Right ventricle myocardium inferior (tissue), 1 donor: ENCODE measurements around the gene ARHGAP45. TPM values are rescaled to one million over a fixed set of nuclear protein-coding genes. Genes with fewer than 3 reads are reported as not detected.

Experiments used
- ATAC-seq: fragments of 200-7000 bp; cut with Tn5 transposase; one replicate; pipeline ENCODE4 v1.9.1; 2020; ENCODE audit warnings: mild to moderate bottlenecking, moderate library complexity
- DNase-seq: peaks from one replicate; pipeline ENCODE4 v3.0.0; 2021; ENCODE audit errors: missing footprints
- intact Hi-C: fragments of 100-400 bp; cut with DNase I; formaldehyde crosslinking; loops from one replicate; pipeline ENCODE4 v1.11.0; 2022
- total RNA-seq: library from RNA; stranded (reverse); fragmentation: NEBNext Ultra II Directional; extraction: Animal tissue kit (Norgen Biotek cat#: 25700); gene quantifications from one replicate; pipeline ENCODE4 v1.2.1, GENCODE V29; 2021
- donor health status: DM: no; HTN: yes; CAD: no; lungs with severe emphysema.

ARHGAP45 gene
- total RNA-seq, 1 donor from 2014 or later = 6.6 TPM

GRCh38 chr19:1133471-1133929 lies 66.5 kb downstream of the ARHGAP45 start:
- ATAC-seq (no peak), DNase-seq (no peak)
- intact Hi-C loops = loop anchor here (5.0 kb wide), 1 partner anchor 39 kb away; the partner anchor contains the start of gene SBNO2

DNA sequence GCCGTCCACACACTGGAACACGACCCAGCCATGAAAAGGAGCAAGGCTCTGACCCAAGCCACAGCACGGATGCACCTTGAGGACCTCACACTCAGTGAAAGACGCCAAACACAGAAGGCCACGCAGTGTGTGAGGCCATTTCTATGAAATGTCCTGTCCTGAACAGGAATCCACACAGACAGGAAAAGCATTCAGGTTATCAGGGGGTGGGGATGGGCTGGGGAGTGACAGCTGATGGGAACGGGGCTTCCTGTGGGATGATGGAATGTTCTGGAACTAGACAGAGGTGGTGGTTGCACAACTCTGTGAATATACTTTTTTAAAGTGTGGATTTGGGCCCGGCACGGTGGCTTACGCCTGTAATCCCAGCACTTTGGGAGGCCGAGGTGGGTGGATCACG lies 67.5 kb downstream of the ARHGAP45 start:
- DNase-seq (no peak), ATAC-seq (no peak)
- intact Hi-C loops = loop anchor here (5.0 kb wide), 1 partner anchor 38 kb away; the partner anchor contains the start of gene SBNO2

DNA sequence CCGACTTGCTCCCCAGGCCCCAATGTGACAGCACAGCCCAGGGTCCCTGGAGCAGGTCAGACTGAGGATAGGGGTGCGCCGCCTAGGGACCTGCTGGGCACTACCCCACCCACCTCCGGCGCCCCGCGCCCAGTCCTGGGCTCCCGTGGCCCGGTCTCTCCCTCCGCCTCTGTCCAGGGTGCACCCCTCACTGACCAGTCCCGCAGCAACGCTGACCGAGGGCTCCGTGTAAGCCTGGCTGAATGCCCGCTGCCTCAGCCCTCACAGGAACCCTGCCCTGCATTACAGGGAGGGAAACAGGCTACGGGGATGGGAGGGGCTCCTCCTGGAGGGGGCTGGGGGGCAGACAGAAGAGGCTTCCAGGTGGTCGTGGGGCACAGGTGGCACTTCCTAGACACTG lies 68.5 kb downstream of the ARHGAP45 start:
- DNase-seq (no peak), ATAC-seq (no peak)
- intact Hi-C loops = no loop called here

DNA sequence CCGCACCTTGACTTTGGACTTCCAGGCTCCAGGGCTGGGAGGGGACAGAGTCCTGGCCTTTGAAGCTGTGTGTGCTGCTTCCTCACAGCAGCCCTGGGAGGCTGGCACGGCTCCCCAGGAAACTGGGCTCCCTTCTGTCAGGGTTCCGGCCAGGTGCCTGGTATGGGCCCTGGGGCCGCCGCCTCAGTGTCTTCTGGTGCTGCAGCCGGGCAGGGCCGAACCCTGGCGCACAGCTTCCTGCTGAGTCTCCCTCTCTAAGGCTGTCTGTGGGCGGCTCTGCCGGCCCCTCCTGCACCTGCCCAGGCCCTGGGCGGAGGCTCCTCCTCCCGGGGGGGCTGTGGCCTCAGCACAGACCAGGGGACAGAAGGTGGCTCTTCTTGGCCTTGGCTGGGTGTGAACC lies 69.2 kb downstream of the ARHGAP45 start:
- intact Hi-C loops = no loop called here

More for the DNA sequence above, 69.2 kb downstream of the ARHGAP45 start:
- ATAC-seq (no peak), DNase-seq (no peak)

Other genes starting within 250 kb of the ARHGAP45 start
- not detected for gene PLPPR3, start 245.2 kb upstream of the ARHGAP45 start, total RNA-seq
- not detected for gene AZU1, start 239.3 kb upstream of the ARHGAP45 start, total RNA-seq
- gene PRTN3, start 226.2 kb upstream of the ARHGAP45 start, total RNA-seq = not detected
- 1.6 TPM for gene ELANE, start 214.9 kb upstream of the ARHGAP45 start, total RNA-seq
- 655 TPM for gene CFD, start 207.5 kb upstream of the ARHGAP45 start, total RNA-seq
- gene MED16, start 174.0 kb upstream of the ARHGAP45 start, total RNA-seq = 23.5 TPM
- gene RNU6-9, start 173.7 kb upstream of the ARHGAP45 start, total RNA-seq = not detected
- 21.9 TPM for gene R3HDM4, start 153.9 kb upstream of the ARHGAP45 start, total RNA-seq
- not detected for gene KISS1R, start 149.8 kb upstream of the ARHGAP45 start, total RNA-seq
- gene ARID3A, start 141.1 kb upstream of the ARHGAP45 start, total RNA-seq = 6.7 TPM
- 20.7 TPM for gene WDR18, start 82.8 kb upstream of the ARHGAP45 start, total RNA-seq
- 0.35 TPM for gene GRIN3B, start 66.7 kb upstream of the ARHGAP45 start, total RNA-seq
- gene TMEM259, start 46.0 kb upstream of the ARHGAP45 start, total RNA-seq = 106 TPM
- not detected for gene RNU6-2, start 45.6 kb upstream of the ARHGAP45 start, total RNA-seq
- 69.3 TPM for gene CNN2, start 40.6 kb upstream of the ARHGAP45 start, total RNA-seq
- 7.7 TPM for gene ABCA7, start 27.1 kb upstream of the ARHGAP45 start, total RNA-seq
- 142 TPM for gene POLR2E, start 28.2 kb downstream of the ARHGAP45 start, total RNA-seq
- 361 TPM for gene GPX4, start 36.8 kb downstream of the ARHGAP45 start, total RNA-seq
- gene SBNO2, start 107.1 kb downstream of the ARHGAP45 start, total RNA-seq = 14.7 TPM
- 49.9 TPM for gene STK11, start 138.6 kb downstream of the ARHGAP45 start, total RNA-seq
- 1.2 TPM for gene CBARP, start 170.8 kb downstream of the ARHGAP45 start, total RNA-seq
- 656 TPM for gene ATP5F1D, start 174.6 kb downstream of the ARHGAP45 start, total RNA-seq
- 62.8 TPM for gene MIDN, start 181.4 kb downstream of the ARHGAP45 start, total RNA-seq
- gene CIRBP, start 202.2 kb downstream of the ARHGAP45 start, total RNA-seq = 219 TPM
- gene FAM174C, start 208.4 kb downstream of the ARHGAP45 start, total RNA-seq = 13.1 TPM
- not detected for gene EFNA2, start 218.7 kb downstream of the ARHGAP45 start, total RNA-seq